ENCODE results near the gene AQP1.

GRCh38 chr7:30899630-30900029, 12.0 kb upstream of the AQP1 start:
- TF ChIP-seq, protein P1, sequence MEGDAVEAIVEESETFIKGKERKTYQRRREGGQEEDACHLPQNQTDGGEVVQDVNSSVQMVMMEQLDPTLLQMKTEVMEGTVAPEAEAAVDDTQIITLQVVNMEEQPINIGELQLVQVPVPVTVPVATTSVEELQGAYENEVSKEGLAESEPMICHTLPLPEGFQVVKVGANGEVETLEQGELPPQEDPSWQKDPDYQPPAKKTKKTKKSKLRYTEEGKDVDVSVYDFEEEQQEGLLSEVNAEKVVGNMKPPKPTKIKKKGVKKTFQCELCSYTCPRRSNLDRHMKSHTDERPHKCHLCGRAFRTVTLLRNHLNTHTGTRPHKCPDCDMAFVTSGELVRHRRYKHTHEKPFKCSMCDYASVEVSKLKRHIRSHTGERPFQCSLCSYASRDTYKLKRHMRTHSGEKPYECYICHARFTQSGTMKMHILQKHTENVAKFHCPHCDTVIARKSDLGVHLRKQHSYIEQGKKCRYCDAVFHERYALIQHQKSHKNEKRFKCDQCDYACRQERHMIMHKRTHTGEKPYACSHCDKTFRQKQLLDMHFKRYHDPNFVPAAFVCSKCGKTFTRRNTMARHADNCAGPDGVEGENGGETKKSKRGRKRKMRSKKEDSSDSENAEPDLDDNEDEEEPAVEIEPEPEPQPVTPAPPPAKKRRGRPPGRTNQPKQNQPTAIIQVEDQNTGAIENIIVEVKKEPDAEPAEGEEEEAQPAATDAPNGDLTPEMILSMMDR (conservative IDR thresholded peaks at IDR 0.05; ENCODE audit: low read length) = no peak
- TF ChIP-seq EZH2phosphoT487 (IDR thresholded peaks at IDR 0.05; ENCODE audit: borderline replicate concordance, low read depth, low read length) = no peak

Measured in OCI-LY7 (cell line).